Measurements from ENCODE around the gene ANO10. TPM values are rescaled to one million over a fixed set of nuclear protein-coding genes. Genes with fewer than 3 reads are reported as not detected.

The ANO10 gene
- total RNA-seq, 1 donor from 2014 or later: 45.4 TPM

DNA sequence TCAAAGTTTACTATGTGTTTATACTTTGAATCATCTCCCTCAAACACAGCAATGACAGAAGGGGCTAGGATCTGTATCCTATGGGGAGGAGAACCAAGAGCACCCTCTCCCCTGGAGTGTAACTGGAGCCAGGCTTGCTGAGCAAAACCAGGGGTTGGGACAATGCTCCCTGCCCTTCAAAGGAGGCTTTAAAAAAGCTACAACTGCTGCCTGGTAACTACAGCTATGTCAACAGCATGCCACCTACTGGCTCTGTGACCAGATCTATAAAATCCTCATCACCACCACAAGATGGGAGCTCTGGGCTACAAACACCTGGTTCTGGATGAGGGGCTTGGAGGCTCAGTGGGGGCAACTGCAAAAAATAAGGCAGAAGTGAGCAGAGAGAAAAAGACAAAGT is 61.9 kb downstream of the ANO10 start:
- no peak for FAIRE-seq
- Mint-ChIP-seq H3K9me3 (ENCODE audit: unreplicated experiment) (no peaks in the 10 kb centered on the region), H3K4me3 (ENCODE audit: unreplicated experiment) (no peak overlapping the region), H3K4me1 (ENCODE audit: low read depth, unreplicated experiment) (no peaks in the 10 kb centered on the region), H3K27me3 (ENCODE audit: low read depth, unreplicated experiment) (no peaks in the 10 kb centered on the region), H3K27ac (ENCODE audit: unreplicated experiment) (no peak overlapping the region), H3K36me3 (ENCODE audit: low read depth, unreplicated experiment) (peaks cover 3% of the 10 kb centered on the region)
- Histone ChIP-seq H3K9me3 (ENCODE audit: insufficient read depth, low read depth, low read length) (no peaks in the 10 kb centered on the region), H3K4me1 (ENCODE audit: insufficient read depth, low read length) (no peaks in the 10 kb centered on the region), H4K20me1 (ENCODE audit: insufficient read depth, low read length) (no peaks in the 10 kb centered on the region), H3K9ac (ENCODE audit: low read length) (no peak overlapping the region), H3K4me3 (ENCODE audit: insufficient read depth, low read depth, low read length) (no peak overlapping the region), H3K4me2 (ENCODE audit: low read length) (no peak overlapping the region), H3K79me2 (ENCODE audit: insufficient read depth, low read length) (no peaks in the 10 kb centered on the region), H3K27me3 (ENCODE audit: insufficient read depth, low read length) (no peaks in the 10 kb centered on the region), H3K27ac (ENCODE audit: low read depth, low read length) (no peak overlapping the region), H3K36me3 (ENCODE audit: insufficient read depth, low read length) (peaks cover 2% of the 10 kb centered on the region), H2AFZ (ENCODE audit: low read depth, low read length) (no peak overlapping the region)
- DNase-seq (ENCODE audit: low read depth): no peak
- TF ChIP-seq, protein P1, sequence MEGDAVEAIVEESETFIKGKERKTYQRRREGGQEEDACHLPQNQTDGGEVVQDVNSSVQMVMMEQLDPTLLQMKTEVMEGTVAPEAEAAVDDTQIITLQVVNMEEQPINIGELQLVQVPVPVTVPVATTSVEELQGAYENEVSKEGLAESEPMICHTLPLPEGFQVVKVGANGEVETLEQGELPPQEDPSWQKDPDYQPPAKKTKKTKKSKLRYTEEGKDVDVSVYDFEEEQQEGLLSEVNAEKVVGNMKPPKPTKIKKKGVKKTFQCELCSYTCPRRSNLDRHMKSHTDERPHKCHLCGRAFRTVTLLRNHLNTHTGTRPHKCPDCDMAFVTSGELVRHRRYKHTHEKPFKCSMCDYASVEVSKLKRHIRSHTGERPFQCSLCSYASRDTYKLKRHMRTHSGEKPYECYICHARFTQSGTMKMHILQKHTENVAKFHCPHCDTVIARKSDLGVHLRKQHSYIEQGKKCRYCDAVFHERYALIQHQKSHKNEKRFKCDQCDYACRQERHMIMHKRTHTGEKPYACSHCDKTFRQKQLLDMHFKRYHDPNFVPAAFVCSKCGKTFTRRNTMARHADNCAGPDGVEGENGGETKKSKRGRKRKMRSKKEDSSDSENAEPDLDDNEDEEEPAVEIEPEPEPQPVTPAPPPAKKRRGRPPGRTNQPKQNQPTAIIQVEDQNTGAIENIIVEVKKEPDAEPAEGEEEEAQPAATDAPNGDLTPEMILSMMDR (IDR thresholded peaks at IDR 0.05; ENCODE audit: insufficient read depth, low read depth, low read length): no peak
- no peak for TF ChIP-seq EZH2 (IDR thresholded peaks at IDR 0.05; ENCODE audit: insufficient read depth, low read length)

DNA sequence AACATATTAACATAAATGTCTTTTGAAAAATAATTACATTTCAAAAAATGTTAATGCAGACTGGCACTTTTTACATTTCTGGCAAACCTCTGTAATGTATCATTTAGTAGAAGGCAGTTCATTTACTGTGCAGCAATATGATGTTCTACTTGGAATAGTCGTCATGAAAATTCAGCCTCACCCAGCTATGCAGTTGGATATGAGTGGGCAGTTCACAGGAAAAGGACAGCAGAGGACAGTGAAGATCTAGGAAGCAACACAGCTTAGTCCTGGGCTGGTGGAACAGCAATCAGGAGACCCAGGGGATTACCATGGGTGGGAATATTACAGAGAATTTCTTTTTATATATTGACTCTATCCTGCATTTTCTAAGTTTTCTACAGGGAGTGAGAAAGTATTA is 63.6 kb downstream of the ANO10 start:
- no peak overlapping the region for H2AFZ ChIP-seq (ENCODE audit: low read depth, low read length)
- H3K4me3 ChIP-seq (ENCODE audit: insufficient read depth, low read depth, low read length): no peak overlapping the region
- Mint-ChIP-seq H3K36me3 (ENCODE audit: low read depth, unreplicated experiment) (peaks cover 5% of the 10 kb centered on the region), H3K27me3 (ENCODE audit: low read depth, unreplicated experiment) (no peaks in the 10 kb centered on the region), H3K4me3 (ENCODE audit: unreplicated experiment) (no peak overlapping the region), H3K27ac (ENCODE audit: unreplicated experiment) (no peak overlapping the region), H3K4me1 (ENCODE audit: low read depth, unreplicated experiment) (no peaks in the 10 kb centered on the region), H3K9me3 (ENCODE audit: unreplicated experiment) (no peaks in the 10 kb centered on the region)
- no peaks in the 10 kb centered on the region for H3K27me3 ChIP-seq (ENCODE audit: insufficient read depth, low read length)
- no peaks in the 10 kb centered on the region for H4K20me1 ChIP-seq (ENCODE audit: insufficient read depth, low read length)
- H3K36me3 ChIP-seq (ENCODE audit: insufficient read depth, low read length): no peaks in the 10 kb centered on the region
- H3K79me2 ChIP-seq (ENCODE audit: insufficient read depth, low read length): no peaks in the 10 kb centered on the region
- FAIRE-seq (no peak), DNase-seq (ENCODE audit: low read depth) (no peak)
- no peak overlapping the region for H3K4me2 ChIP-seq (ENCODE audit: low read length)
- no peak overlapping the region for H3K9ac ChIP-seq (ENCODE audit: low read length)
- H3K27ac ChIP-seq (ENCODE audit: low read depth, low read length): no peak overlapping the region
- no peaks in the 10 kb centered on the region for H3K4me1 ChIP-seq (ENCODE audit: insufficient read depth, low read length)
- TF ChIP-seq EZH2 (IDR thresholded peaks at IDR 0.05; ENCODE audit: insufficient read depth, low read length): no peak
- TF ChIP-seq, protein P1 (IDR thresholded peaks at IDR 0.05; ENCODE audit: insufficient read depth, low read depth, low read length): no peak
- H3K9me3 ChIP-seq (ENCODE audit: insufficient read depth, low read depth, low read length): no peaks in the 10 kb centered on the region

DNA sequence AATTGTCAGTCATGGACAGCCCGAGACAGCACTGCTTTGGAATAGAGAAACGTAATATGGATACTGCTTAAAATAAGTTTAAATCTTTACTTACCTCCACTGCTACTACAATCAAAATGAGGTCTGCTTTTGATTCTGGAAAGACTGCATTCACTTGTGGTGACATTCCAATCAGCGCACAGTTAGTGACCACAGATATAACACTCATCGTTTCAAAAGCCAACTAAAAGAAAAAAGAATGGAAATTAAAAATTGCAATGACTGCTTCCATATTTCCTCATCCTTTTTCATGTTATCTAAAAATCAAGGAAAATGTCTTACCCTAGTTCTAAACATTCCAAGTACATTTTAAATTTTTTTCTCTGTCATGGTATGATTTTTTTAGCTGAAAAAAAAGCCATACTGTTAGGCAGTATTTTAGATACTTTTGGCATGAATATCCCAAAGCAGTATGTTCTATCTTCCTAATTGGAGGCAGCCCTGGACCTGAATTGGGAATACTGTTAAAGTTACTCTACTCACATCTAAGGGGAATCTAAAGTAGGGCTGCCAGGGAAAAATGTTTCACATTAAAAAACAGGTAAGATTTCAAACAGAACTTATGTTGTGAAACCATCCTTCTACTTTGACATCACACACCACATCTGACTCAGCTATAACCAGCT is 72.1 kb downstream of the ANO10 start:
- Histone ChIP-seq H3K9ac (ENCODE audit: low read length) (no peak overlapping the region), H3K27ac (ENCODE audit: low read depth, low read length) (no peak overlapping the region), H3K36me3 (ENCODE audit: insufficient read depth, low read length) (no peaks in the 10 kb centered on the region), H3K79me2 (ENCODE audit: insufficient read depth, low read length) (no peaks in the 10 kb centered on the region), H4K20me1 (ENCODE audit: insufficient read depth, low read length) (no peaks in the 10 kb centered on the region), H3K4me3 (ENCODE audit: insufficient read depth, low read depth, low read length) (no peak overlapping the region), H2AFZ (ENCODE audit: low read depth, low read length) (no peak overlapping the region), H3K4me1 (ENCODE audit: insufficient read depth, low read length) (no peaks in the 10 kb centered on the region), H3K4me2 (ENCODE audit: low read length) (no peak overlapping the region), H3K27me3 (ENCODE audit: insufficient read depth, low read length) (no peaks in the 10 kb centered on the region), H3K9me3 (ENCODE audit: insufficient read depth, low read depth, low read length) (no peaks in the 10 kb centered on the region)
- no peaks in the 10 kb centered on the region for H3K4me1 Mint-ChIP-seq (ENCODE audit: low read depth, unreplicated experiment)
- no peak overlapping the region for H3K4me3 Mint-ChIP-seq (ENCODE audit: unreplicated experiment)
- H3K9me3 Mint-ChIP-seq (ENCODE audit: unreplicated experiment): no peaks in the 10 kb centered on the region
- H3K27ac Mint-ChIP-seq (ENCODE audit: unreplicated experiment): no peak overlapping the region
- H3K27me3 Mint-ChIP-seq (ENCODE audit: low read depth, unreplicated experiment): no peaks in the 10 kb centered on the region
- FAIRE-seq (peak; percentile 5), DNase-seq (ENCODE audit: low read depth) (no peak)
- no peak for TF ChIP-seq EZH2 (IDR thresholded peaks at IDR 0.05; ENCODE audit: insufficient read depth, low read length)
- TF ChIP-seq, protein P1 (IDR thresholded peaks at IDR 0.05; ENCODE audit: insufficient read depth, low read depth, low read length): no peak
- peaks cover 4% of the 10 kb centered on the region for H3K36me3 Mint-ChIP-seq (ENCODE audit: low read depth, unreplicated experiment)
